ENCODE measurements around the gene ARHGAP28.

ARHGAP28 gene

DNA sequence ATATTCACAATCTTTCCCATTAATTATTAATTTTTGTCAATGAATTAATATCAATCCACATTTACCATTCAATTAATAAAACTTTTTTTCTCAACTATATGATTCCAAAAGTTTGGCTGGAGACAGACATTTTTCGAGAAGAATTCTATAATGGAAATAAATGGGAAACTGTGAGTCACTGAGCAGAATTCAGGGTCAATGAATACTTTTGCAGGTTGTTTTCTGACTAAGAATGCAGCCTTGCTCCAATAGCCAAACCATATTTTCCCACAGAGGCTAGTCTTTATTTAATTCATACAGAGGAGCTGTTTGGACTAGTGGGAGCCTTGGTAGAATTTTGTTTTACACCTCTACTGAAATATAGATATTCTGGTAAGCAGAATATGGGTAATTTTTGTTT lies 82.3 kb downstream of the ARHGAP28 start:
- no peaks in the 10 kb centered on the region for H3K79me2 ChIP-seq (ENCODE audit: control insufficient read depth, low read length)
- H3K4me3 ChIP-seq (ENCODE audit: low read length), result no peak overlapping the region
- no peaks in the 10 kb centered on the region for H4K20me1 ChIP-seq (ENCODE audit: control insufficient read depth, insufficient read depth, low read depth, low read length)
- no peaks in the 10 kb centered on the region for H3K4me1 ChIP-seq (ENCODE audit: control insufficient read depth, low read length)
- H3K27ac ChIP-seq (ENCODE audit: low read depth, low read length), result no peak overlapping the region
- no peaks in the 10 kb centered on the region for H3K27me3 ChIP-seq (ENCODE audit: control insufficient read depth, low read length)
- H3K9me2 ChIP-seq (replicated peaks; ENCODE audit: control insufficient read depth, low read length), result no peaks in the 10 kb centered on the region
- no peak for TF ChIP-seq EZH2phosphoT487 (IDR thresholded peaks at IDR 0.05; ENCODE audit: borderline replicate concordance, low read length)
- no peak overlapping the region for H3K4me2 ChIP-seq (ENCODE audit: low read length)
- H3F3A ChIP-seq (ENCODE audit: control insufficient read depth, insufficient read depth), result no peaks in the 10 kb centered on the region
- H3K36me3 ChIP-seq (ENCODE audit: control insufficient read depth, low read length), result no peaks in the 10 kb centered on the region
- no peaks in the 10 kb centered on the region for H3K9me3 ChIP-seq (ENCODE audit: control insufficient read depth, insufficient read depth, low read length)

DNA sequence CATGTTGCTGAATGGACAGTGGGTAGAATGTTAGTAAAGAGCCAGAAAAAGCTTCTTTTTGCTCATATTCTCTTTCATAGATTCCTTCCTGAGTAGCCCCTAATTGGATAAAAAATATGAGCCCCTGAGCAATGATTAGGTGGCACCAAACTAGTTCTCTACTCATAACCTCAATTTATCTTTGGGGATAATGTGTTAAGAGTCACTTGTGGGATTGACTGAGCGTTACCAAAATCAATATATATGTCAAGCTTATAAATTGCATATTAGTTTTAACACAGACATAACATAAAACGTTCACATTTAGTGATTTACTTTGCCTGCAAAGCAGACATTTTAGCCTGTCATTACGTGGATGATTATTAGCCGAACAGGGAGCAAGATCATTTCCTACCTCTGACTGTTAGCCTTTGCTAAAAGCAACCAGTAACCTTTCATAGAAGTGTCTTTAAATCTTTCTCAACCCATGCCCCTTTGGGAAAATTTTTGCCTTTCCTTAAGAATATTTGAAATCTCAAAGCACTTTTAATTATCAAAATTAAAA lies 85.4 kb downstream of the ARHGAP28 start:
- Histone ChIP-seq H3K4me1 (ENCODE audit: control insufficient read depth, low read length) (no peaks in the 10 kb centered on the region), H3K27ac (ENCODE audit: low read depth, low read length) (no peak overlapping the region), H3F3A (ENCODE audit: control insufficient read depth, insufficient read depth) (no peaks in the 10 kb centered on the region), H3K4me3 (ENCODE audit: low read length) (no peak overlapping the region), H3K36me3 (ENCODE audit: control insufficient read depth, low read length) (no peaks in the 10 kb centered on the region), H3K9me3 (ENCODE audit: control insufficient read depth, insufficient read depth, low read length) (no peaks in the 10 kb centered on the region), H4K20me1 (ENCODE audit: control insufficient read depth, insufficient read depth, low read depth, low read length) (no peaks in the 10 kb centered on the region), H3K79me2 (ENCODE audit: control insufficient read depth, low read length) (no peaks in the 10 kb centered on the region), H3K9me2 (replicated peaks; ENCODE audit: control insufficient read depth, low read length) (no peaks in the 10 kb centered on the region), H3K27me3 (ENCODE audit: control insufficient read depth, low read length) (no peaks in the 10 kb centered on the region), H3K4me2 (ENCODE audit: low read length) (no peak overlapping the region)
- no peak for TF ChIP-seq EZH2phosphoT487 (IDR thresholded peaks at IDR 0.05; ENCODE audit: borderline replicate concordance, low read length)
- TF ChIP-seq, protein P1, sequence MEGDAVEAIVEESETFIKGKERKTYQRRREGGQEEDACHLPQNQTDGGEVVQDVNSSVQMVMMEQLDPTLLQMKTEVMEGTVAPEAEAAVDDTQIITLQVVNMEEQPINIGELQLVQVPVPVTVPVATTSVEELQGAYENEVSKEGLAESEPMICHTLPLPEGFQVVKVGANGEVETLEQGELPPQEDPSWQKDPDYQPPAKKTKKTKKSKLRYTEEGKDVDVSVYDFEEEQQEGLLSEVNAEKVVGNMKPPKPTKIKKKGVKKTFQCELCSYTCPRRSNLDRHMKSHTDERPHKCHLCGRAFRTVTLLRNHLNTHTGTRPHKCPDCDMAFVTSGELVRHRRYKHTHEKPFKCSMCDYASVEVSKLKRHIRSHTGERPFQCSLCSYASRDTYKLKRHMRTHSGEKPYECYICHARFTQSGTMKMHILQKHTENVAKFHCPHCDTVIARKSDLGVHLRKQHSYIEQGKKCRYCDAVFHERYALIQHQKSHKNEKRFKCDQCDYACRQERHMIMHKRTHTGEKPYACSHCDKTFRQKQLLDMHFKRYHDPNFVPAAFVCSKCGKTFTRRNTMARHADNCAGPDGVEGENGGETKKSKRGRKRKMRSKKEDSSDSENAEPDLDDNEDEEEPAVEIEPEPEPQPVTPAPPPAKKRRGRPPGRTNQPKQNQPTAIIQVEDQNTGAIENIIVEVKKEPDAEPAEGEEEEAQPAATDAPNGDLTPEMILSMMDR (IDR thresholded peaks at IDR 0.05; ENCODE audit: low read depth, low read length, poor library complexity, severe bottlenecking), result no peak

DNA sequence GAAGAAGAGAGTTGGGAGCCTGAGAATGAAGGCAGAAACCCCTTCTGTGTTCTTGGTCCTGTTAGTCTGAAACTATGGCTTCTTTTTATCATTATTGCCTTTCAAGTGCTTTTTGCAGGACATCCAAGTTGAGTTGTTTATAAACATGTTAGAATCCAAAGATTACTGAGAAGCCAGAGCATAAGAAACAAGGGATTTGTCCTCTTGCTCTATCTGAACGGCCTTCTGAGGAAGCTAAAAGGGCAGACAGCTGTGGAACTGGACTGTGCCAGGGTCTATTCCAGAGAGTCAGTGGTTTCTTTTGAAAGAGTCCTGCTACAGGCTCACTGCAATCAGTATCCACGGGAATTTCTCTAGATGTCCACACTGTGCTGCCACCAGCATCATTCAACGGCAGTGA lies 86.6 kb downstream of the ARHGAP28 start:
- Histone ChIP-seq H3K4me2 (ENCODE audit: low read length) (no peak overlapping the region), H3K27ac (ENCODE audit: low read depth, low read length) (no peak overlapping the region), H4K20me1 (ENCODE audit: control insufficient read depth, insufficient read depth, low read depth, low read length) (no peaks in the 10 kb centered on the region), H3K9me2 (replicated peaks; ENCODE audit: control insufficient read depth, low read length) (no peaks in the 10 kb centered on the region), H3K36me3 (ENCODE audit: control insufficient read depth, low read length) (no peaks in the 10 kb centered on the region), H3K27me3 (ENCODE audit: control insufficient read depth, low read length) (no peaks in the 10 kb centered on the region), H3F3A (ENCODE audit: control insufficient read depth, insufficient read depth) (no peaks in the 10 kb centered on the region), H3K4me1 (ENCODE audit: control insufficient read depth, low read length) (no peaks in the 10 kb centered on the region), H3K4me3 (ENCODE audit: low read length) (no peak overlapping the region), H3K79me2 (ENCODE audit: control insufficient read depth, low read length) (no peaks in the 10 kb centered on the region), H3K9me3 (ENCODE audit: control insufficient read depth, insufficient read depth, low read length) (no peaks in the 10 kb centered on the region)
- TF ChIP-seq, protein P1 (IDR thresholded peaks at IDR 0.05; ENCODE audit: low read depth, low read length, poor library complexity, severe bottlenecking), result no peak

DNA sequence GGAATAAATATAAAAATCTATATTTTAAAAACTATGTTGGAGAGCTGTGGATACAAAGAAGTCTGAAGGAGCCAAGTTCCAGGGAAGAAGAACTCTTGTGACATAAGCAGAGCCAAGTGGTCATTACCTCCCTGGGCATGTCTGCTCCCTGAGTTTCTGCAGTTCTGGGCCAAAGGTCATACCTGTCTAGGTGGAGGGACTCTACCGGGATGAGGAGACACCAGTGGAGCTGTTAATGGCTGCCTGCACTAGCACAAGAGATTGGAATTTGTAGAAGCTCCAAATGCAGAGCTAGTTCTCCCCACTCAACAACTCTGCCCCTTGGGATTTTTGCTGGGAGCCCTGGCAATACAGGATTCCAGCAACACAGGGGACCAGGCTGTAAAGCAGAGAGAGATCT lies 89.8 kb downstream of the ARHGAP28 start:
- no peaks in the 10 kb centered on the region for H3F3A ChIP-seq (ENCODE audit: control insufficient read depth, insufficient read depth)
- no peaks in the 10 kb centered on the region for H3K4me1 ChIP-seq (ENCODE audit: control insufficient read depth, low read length)
- no peak overlapping the region for H3K4me2 ChIP-seq (ENCODE audit: low read length)
- H3K27me3 ChIP-seq (ENCODE audit: control insufficient read depth, low read length), result no peaks in the 10 kb centered on the region
- no peak overlapping the region for H3K27ac ChIP-seq (ENCODE audit: low read depth, low read length)
- no peaks in the 10 kb centered on the region for H3K9me3 ChIP-seq (ENCODE audit: control insufficient read depth, insufficient read depth, low read length)
- no peaks in the 10 kb centered on the region for H4K20me1 ChIP-seq (ENCODE audit: control insufficient read depth, insufficient read depth, low read depth, low read length)
- no peaks in the 10 kb centered on the region for H3K36me3 ChIP-seq (ENCODE audit: control insufficient read depth, low read length)
- H3K4me3 ChIP-seq (ENCODE audit: low read length), result no peak overlapping the region
- no peaks in the 10 kb centered on the region for H3K79me2 ChIP-seq (ENCODE audit: control insufficient read depth, low read length)
- TF ChIP-seq, protein P1 (IDR thresholded peaks at IDR 0.05; ENCODE audit: low read depth, low read length, poor library complexity, severe bottlenecking), result no peak
- no peak for TF ChIP-seq EZH2phosphoT487 (IDR thresholded peaks at IDR 0.05; ENCODE audit: borderline replicate concordance, low read length)
- H3K9me2 ChIP-seq (replicated peaks; ENCODE audit: control insufficient read depth, low read length), result no peaks in the 10 kb centered on the region
